ENCODE measurements around the gene WDR89.
"Not testable (repeated sequence)": the region's sequence is repeated elsewhere in the genome, so short reads cannot be mapped to it uniquely, and the experiment has no call there.

The WDR89 gene

GRCh38 chr14:63594455-63595372 lies 47.0 kb downstream of the WDR89 start:
- DNase-seq, result no peak

- DNase-seq, result not testable (repeated sequence)
Observed at GRCh38 chr14:63583046-63583445, 58.6 kb downstream of the WDR89 start.

DNA sequence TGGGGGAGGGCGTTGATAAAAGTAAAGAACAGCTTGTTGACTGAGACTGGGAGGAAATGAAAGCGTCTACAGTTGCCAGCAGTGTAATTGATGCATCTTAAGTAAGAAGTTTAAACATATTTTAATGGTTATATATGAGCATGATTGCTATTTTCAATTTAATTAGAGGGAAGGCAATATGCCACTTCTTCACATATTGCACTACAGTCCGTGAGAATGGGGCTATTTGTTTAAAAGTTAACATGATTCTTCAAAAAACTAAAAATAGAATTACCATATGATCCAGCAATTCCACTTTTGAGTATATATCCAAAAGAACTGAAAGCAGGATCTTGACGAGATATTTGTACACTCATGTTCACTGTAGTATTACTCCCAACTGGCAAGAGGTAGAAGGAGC lies 60.2 kb downstream of the WDR89 start:
- no peak for DNase-seq

GRCh38 chr14:63578300-63578699 lies 63.4 kb downstream of the WDR89 start:
- DNase-seq, result no peak

GRCh38 chr14:63573581-63573980 lies 68.1 kb downstream of the WDR89 start:
- no peak for DNase-seq

DNA sequence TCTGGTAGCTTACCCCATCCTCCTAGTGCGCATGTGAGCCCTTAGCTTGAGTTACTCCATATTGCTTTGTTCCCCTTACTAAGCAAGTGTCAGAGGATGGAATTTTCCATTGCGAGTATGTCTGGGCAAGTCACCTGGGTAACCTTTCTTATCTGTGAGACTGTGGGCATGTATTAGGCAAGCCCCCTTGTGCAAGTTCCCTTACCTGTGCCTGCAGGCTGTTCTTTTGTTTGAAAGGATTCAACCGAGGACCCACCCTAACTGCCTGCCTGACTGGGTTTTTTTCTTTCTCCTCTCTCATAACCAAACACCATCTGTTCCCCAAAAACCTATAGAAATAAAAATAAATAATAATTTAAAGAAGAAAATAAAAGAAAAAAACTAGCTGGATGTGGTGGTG lies 76.2 kb downstream of the WDR89 start:
- DNase-seq, result no peak

- DNase-seq, result no peak
Observed at GRCh38 chr14:63564318-63564717, 77.4 kb downstream of the WDR89 start.

GRCh38 chr14:63563370-63564026 lies 78.2 kb downstream of the WDR89 start:
- no peak for DNase-seq

DNA sequence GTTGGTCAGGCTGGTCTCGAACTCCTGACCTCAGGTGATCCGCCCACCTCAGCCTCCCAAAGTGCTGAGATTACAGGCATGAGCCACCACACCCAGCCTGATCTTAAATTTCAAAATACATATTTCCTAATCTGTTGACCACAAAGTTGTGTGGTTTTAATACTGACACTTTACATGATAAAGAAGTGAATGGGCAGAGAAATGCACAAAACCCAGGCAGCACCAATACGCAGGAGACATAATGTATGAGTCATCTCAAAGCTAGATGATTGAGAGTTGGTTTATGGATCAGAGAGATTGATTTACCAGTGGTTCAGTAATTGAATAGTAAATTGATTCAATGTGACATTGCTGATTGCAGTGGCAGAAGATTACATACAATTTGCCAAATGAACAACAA lies 79.3 kb downstream of the WDR89 start:
- DNase-seq, result no peak

DNA sequence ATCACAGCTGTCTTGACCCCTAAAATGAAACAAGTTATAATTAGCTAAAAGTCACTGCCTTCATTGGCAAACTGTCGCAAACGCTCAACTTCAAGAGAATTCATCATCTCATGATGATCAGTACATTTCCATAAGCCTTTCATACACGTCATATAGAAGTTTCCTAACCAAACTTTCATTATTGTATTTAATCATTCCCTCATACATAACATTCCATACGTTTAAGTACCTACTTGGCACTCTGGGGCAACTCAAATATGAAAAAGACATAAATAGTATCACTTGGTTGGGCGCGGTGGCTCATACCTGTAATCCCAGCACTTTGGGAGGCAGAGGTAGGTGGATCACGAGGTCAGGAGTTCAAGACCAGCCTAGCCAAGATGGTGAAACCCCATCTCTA lies 86.1 kb downstream of the WDR89 start:
- no peak for DNase-seq

- DNase-seq, result no peak
Observed at GRCh38 chr14:63551332-63551731, 90.3 kb downstream of the WDR89 start.

DNA sequence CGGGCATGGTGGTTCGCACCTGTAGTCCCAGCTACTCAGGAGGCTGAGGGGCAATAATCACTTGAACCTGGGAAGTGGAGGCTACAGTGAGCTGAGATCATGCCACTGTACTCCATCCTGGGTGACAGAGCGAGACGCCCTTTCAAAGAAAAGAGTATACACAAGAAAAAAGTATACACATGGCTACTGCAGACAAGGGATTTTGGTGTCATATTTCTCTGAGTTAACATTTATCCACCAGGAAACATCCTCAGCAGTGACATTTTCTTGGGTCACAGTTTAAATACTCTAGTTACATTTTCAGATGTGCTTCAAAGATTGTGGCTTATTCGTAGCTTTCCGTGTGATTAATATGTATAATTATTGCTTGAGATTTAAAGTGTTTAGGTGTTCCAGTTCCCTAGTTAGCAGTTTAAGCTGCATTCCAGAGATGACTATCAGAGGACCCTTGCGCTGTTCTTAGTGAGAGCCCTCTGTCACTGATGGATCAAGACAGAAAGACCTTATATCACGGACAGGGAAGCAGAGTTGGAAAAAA lies 93.8 kb downstream of the WDR89 start:
- no peak for DNase-seq
